GM23338 (cell line): ENCODE data around the gene NOP16. TPM values are rescaled to one million over a fixed set of nuclear protein-coding genes. Genes with fewer than 3 reads are reported as not detected.
"Not testable (repeated sequence)": the region's sequence is repeated elsewhere in the genome, so short reads cannot be mapped to it uniquely, and the experiment has no call there.

Source experiments
- ATAC-seq: fragments of 200-7000 bp; cut with Tn5 transposase; 3 replicates; pipeline ENCODE4 v1.9.1; 2020
- DNase-seq: peaks from one replicate; pipeline ENCODE4 v3.0.0-alpha.2; 2015; ENCODE audit warnings: low spot score
- H2AFZ ChIP-seq: fragments of 200-600 bp; sonication (generic); 2 replicates; pipeline ENCODE4 v1.8.0; 2016; ENCODE audit warnings: antibody characterized with exemption, mild to moderate bottlenecking, moderate library complexity
- H3F3A ChIP-seq: fragments of 200-600 bp; sonication (generic); replicated peaks from 2 replicates; pipeline ENCODE4 v1.8.0; 2017; ENCODE audit warnings: antibody characterized with exemption, mixed run types, low read depth
- H3K27ac ChIP-seq: fragments of 200-600 bp; sonication (generic); 2 replicates; pipeline ENCODE4 v1.6.1; 2016; ENCODE audit warnings: low read depth
- H3K27me3 ChIP-seq: fragments of 200-600 bp; sonication (generic); 2 replicates; pipeline ENCODE4 v1.8.0; 2016; ENCODE audit warnings: mild to moderate bottlenecking, mixed run types, moderate library complexity; ENCODE audit not compliant: insufficient read depth
- H3K36me3 ChIP-seq: fragments of 200-600 bp; sonication (generic); 2 replicates; pipeline ENCODE4 v1.8.0; 2016; ENCODE audit warnings: mild to moderate bottlenecking; ENCODE audit not compliant: insufficient read depth
- H3K4me1 ChIP-seq: fragments of 200-600 bp; sonication (generic); 2 replicates; pipeline ENCODE4 v1.8.0; 2016; ENCODE audit warnings: mild to moderate bottlenecking, moderate library complexity; ENCODE audit not compliant: insufficient read depth
- H3K4me2 ChIP-seq: fragments of 200-600 bp; sonication (generic); 2 replicates; pipeline ENCODE4 v1.7.1; 2017; ENCODE audit warnings: mixed run types
- H3K4me3 ChIP-seq: fragments of 200-600 bp; sonication (generic); 2 replicates; pipeline ENCODE4 v1.6.1; 2016; ENCODE audit warnings: mixed run types
- H3K79me2 ChIP-seq: fragments of 200-600 bp; sonication (generic); replicated peaks from 2 replicates; pipeline ENCODE4 v1.8.0; 2017; ENCODE audit warnings: mild to moderate bottlenecking; ENCODE audit not compliant: insufficient read depth
- H3K9me2 ChIP-seq: fragments of 200-600 bp; sonication (generic); 2 replicates; pipeline ENCODE4 v1.8.0; 2017; ENCODE audit not compliant: insufficient read depth
- H4K20me1 ChIP-seq: fragments of 200-600 bp; sonication (generic); replicated peaks from 2 replicates; pipeline ENCODE4 v1.8.0; 2017; ENCODE audit warnings: mild to moderate bottlenecking; ENCODE audit not compliant: insufficient read depth
- H3K27ac Mint-ChIP-seq: 2 replicates; pipeline ENCODE4 v1.8.0; 2020; ENCODE audit warnings: inconsistent platforms, mild to moderate bottlenecking, moderate library complexity, mixed read lengths
- H3K27me3 Mint-ChIP-seq: 3 replicates; pipeline ENCODE4 v1.8.0; 2022; ENCODE audit warnings: low read depth, mild to moderate bottlenecking, moderate library complexity, mixed read lengths, inconsistent platforms; ENCODE audit not compliant: insufficient read depth, poor library complexity
- H3K36me3 Mint-ChIP-seq: 3 replicates; pipeline ENCODE4 v1.8.0; 2021; ENCODE audit warnings: low read depth, mild to moderate bottlenecking, inconsistent platforms, moderate library complexity, mixed read lengths
- H3K4me1 Mint-ChIP-seq: 3 replicates; pipeline ENCODE4 v1.8.0; 2020; ENCODE audit warnings: mild to moderate bottlenecking, inconsistent platforms, mixed read lengths
- H3K4me3 Mint-ChIP-seq: 3 replicates; pipeline ENCODE4 v1.8.0; 2021; ENCODE audit warnings: moderate library complexity, mild to moderate bottlenecking, inconsistent platforms, mixed read lengths
- H3K9me3 Mint-ChIP-seq: 3 replicates; pipeline ENCODE4 v1.8.0; 2020; ENCODE audit warnings: moderate library complexity, mild to moderate bottlenecking, inconsistent platforms, mixed read lengths
- CREB1 ChIP-seq: fragments of 250-450 bp; sonication (Bioruptor Pico); IDR thresholded peaks from 2 replicates; pipeline ENCODE4 v1.5.0; 2020; ENCODE audit warnings: low read depth, mild to moderate bottlenecking, moderate library complexity
- EZH2phosphoT487 ChIP-seq: fragments of 200-600 bp; sonication (generic); IDR thresholded peaks from one replicate; pipeline ENCODE4 v1.8.1; 2018; ENCODE audit warnings: antibody characterized with exemption; ENCODE audit not compliant: unreplicated experiment
- NANOG ChIP-seq: IDR thresholded peaks from 2 replicates; pipeline ENCODE4 v1.6.1; 2016; ENCODE audit warnings: antibody characterized with exemption, borderline replicate concordance
- POLR2AphosphoS5 ChIP-seq: IDR thresholded peaks from 2 replicates; pipeline ENCODE4 v1.6.1; 2016; ENCODE audit warnings: antibody characterized with exemption, low read depth
- STAT1 ChIP-seq: IDR thresholded peaks from one replicate; pipeline ENCODE4 v1.6.1; 2016; ENCODE audit warnings: antibody characterized with exemption; ENCODE audit not compliant: unreplicated experiment
- ZNF331 ChIP-seq: fragments of 250-450 bp; sonication (Bioruptor Pico); IDR thresholded peaks from 2 replicates; pipeline ENCODE4 v1.5.0; 2020; ENCODE audit warnings: low read depth, mild to moderate bottlenecking, moderate library complexity
- polyA plus RNA-seq: library from polyadenylated mRNA; unstranded; fragments of >200 nt; fragmentation: Nextera tagmentation; extraction: Ambion mirVana; gene quantifications from 2 replicates; pipeline ENCODE4 v1.2.1, GENCODE V29; 2016
- total RNA-seq: library from RNA; depleted of rRNA; stranded (reverse); fragments of >200 nt; shearing (Covaris generic); gene quantifications from 2 replicates; pipeline ENCODE4 v1.2.3, GENCODE V29; 2014
- TF ChIP-seq, protein P1 (sequence below), 2 experiments: fragments of 200-600 bp in 1 of 2; sonication (generic) in 1 of 2; conservative IDR thresholded peaks; 2 replicates each; pipeline versions ENCODE4 v1.5.1 to v1.6.1; 2016 to 2017; ENCODE audit warnings: antibody characterized with exemption in 2 of 2, low read depth in 2 of 2, mild to moderate bottlenecking in 2 of 2, moderate library complexity in 1 of 2
- TF ChIP-seq, protein P2 (sequence below): IDR thresholded peaks from 2 replicates; pipeline ENCODE4 v1.6.1; 2016; ENCODE audit warnings: antibody characterized with exemption

NOP16 gene
- total and polyA plus RNA-seq, 2 experiments from 2014 or later: 43.4 to 181 TPM

DNA sequence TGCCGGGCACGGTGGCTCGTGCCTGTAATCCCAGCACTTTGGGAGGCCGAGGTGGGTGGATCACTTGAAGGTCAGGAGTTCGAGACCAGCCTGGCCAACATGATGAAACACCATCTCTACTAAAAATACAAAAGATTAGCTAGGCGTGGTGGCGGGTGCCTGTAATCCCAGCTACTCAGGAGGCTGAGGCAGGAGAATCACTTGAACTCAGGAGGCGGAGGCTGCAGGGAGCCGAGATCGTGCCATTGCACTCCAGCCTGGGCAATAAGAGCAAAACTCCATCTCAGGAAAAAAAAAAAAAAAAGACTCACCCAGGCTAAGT, 19.8 kb upstream of the NOP16 start:
- H3K79me2 ChIP-seq, H4K20me1 ChIP-seq, H3F3A ChIP-seq, H3K36me3 Mint-ChIP-seq, H3K4me1 ChIP-seq, H3K9me2 ChIP-seq, H3K9me3 Mint-ChIP-seq, H3K27me3 Mint-ChIP-seq, H3K27me3 ChIP-seq, H3K4me3 ChIP-seq, H3K4me3 Mint-ChIP-seq, H3K36me3 ChIP-seq, H2AFZ ChIP-seq, ATAC-seq, DNase-seq, H3K27ac ChIP-seq, H3K4me2 ChIP-seq, H3K27ac Mint-ChIP-seq: not testable (repeated sequence)
- H3K4me1 Mint-ChIP-seq: peaks cover 10% of the 10 kb centered on the region; the same call in 2 of the 3 replicates

DNA sequence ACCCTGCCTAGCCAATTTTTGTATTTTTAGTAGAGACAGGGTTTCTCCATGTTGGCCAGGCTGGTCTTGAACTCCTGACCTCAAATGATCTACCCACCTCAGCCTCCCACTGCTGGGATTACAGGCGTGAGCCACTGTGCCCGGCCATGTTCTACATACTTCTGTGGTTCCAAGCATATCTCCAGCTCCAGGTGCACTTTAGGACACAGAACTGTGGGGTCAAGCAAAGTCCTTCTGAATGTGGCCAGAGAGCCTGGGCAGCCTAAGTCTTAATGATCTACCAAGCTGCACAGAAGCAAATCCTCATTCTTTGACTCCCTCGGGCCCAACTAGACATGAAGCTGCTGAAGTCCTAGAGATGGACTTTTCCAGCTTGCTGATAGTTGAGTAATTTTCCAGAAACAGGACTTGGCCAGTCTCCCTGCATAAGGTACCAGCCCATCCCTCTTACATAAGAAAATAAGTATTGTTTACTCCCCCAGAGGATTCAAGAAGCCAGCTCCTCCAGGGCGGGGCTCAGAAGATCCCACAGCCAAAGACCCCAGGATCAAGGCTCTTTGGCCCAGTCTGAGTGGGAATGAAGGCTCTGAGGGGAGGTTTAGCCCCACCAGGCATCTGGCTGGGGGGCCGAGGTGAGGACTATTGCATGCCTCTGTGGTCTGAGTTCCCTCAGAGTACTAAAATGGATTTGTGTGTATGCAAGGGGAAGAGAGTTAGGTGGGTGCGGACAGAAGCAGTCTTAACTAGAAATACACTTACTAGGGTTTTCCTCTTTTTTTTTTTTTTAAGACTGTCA, 19.3 kb upstream of the NOP16 start:
- Mint-ChIP-seq H3K9me3 (no peaks in the 10 kb centered on the region), H3K4me1 (peaks cover 11% of the 10 kb centered on the region), H3K27me3 (peaks cover 3% of the 10 kb centered on the region), H3K36me3 (no peaks in the 10 kb centered on the region), H3K27ac (no peak overlapping the region), H3K4me3 (no peak overlapping the region)
- Histone ChIP-seq H3K27ac (no peak overlapping the region), H3K4me3 (no peak overlapping the region), H3F3A (no peaks in the 10 kb centered on the region), H3K79me2 (no peaks in the 10 kb centered on the region), H3K4me1 (no peaks in the 10 kb centered on the region), H2AFZ (no peak overlapping the region), H3K4me2 (no peak overlapping the region), H4K20me1 (0 out of 2 replicates have a peak, but pooled peaks cover 3% of the 10 kb centered on the region), H3K36me3 (no peaks in the 10 kb centered on the region), H3K9me2 (no peaks in the 10 kb centered on the region), H3K27me3 (no peaks in the 10 kb centered on the region)
- DNase-seq: no peak
- no peak for ATAC-seq
- TF ChIP-seq NANOG: no peak
- no peak for TF ChIP-seq CREB1
- TF ChIP-seq, protein P1, sequence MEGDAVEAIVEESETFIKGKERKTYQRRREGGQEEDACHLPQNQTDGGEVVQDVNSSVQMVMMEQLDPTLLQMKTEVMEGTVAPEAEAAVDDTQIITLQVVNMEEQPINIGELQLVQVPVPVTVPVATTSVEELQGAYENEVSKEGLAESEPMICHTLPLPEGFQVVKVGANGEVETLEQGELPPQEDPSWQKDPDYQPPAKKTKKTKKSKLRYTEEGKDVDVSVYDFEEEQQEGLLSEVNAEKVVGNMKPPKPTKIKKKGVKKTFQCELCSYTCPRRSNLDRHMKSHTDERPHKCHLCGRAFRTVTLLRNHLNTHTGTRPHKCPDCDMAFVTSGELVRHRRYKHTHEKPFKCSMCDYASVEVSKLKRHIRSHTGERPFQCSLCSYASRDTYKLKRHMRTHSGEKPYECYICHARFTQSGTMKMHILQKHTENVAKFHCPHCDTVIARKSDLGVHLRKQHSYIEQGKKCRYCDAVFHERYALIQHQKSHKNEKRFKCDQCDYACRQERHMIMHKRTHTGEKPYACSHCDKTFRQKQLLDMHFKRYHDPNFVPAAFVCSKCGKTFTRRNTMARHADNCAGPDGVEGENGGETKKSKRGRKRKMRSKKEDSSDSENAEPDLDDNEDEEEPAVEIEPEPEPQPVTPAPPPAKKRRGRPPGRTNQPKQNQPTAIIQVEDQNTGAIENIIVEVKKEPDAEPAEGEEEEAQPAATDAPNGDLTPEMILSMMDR (conservative IDR thresholded peaks at IDR 0.05; ENCODE audit: low read depth in 2 of 2): no peak

DNA sequence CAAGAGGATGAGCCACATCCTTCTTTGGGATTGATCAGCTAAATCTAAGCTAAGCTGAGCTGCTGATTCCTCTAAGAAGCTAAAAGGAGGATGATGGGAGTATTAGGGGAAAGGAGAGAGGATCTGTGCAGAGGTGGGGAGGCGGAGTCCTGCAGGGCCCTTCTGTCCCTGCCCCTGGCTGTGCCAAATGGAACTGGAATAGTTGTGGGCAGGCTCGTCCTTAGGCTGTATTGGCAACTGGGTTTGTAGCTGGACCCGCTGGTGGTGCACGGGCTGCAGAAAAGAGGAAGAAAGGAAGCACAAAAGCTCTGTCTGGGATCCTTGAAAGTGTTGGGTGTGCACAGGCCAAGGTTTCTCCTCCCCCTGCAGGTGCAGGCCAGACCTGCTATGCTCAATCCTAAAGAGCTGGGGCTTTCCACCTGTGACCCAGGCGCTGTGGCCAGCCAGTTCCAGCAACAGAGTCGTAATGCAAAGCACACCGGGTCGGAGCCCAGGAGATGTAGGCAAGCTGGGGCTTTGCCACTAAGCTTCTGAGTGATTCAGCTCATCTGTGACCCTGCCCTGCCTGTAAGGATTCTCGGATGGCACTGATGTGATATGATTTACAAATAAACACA, 18.1 kb upstream of the NOP16 start:
- Histone ChIP-seq H3F3A (no peaks in the 10 kb centered on the region), H3K27ac (0 out of 2 replicates have a peak overlapping the region, but pooled peaks have one; percentile 50), H3K27me3 (no peaks in the 10 kb centered on the region), H3K4me1 (no peaks in the 10 kb centered on the region), H3K79me2 (no peaks in the 10 kb centered on the region), H3K36me3 (no peaks in the 10 kb centered on the region), H4K20me1 (peaks cover 3% of the 10 kb centered on the region; the same call in 1 of the 2 replicates), H3K4me3 (no peak overlapping the region), H2AFZ (no peak overlapping the region), H3K4me2 (no peak overlapping the region), H3K9me2 (no peaks in the 10 kb centered on the region)
- DNase-seq: no peak
- H3K4me1 Mint-ChIP-seq: peaks cover 16% of the 10 kb centered on the region
- no peaks in the 10 kb centered on the region; the same call in 2 of the 3 replicates for H3K36me3 Mint-ChIP-seq
- ATAC-seq: peak; percentile 14
- H3K27ac Mint-ChIP-seq: no peak overlapping the region
- H3K27me3 Mint-ChIP-seq: peaks cover 3% of the 10 kb centered on the region
- no peaks in the 10 kb centered on the region for H3K9me3 Mint-ChIP-seq
- no peak overlapping the region for H3K4me3 Mint-ChIP-seq
- TF ChIP-seq EZH2phosphoT487: no peak
- TF ChIP-seq POLR2AphosphoS5: no peak
- TF ChIP-seq, protein P2, sequence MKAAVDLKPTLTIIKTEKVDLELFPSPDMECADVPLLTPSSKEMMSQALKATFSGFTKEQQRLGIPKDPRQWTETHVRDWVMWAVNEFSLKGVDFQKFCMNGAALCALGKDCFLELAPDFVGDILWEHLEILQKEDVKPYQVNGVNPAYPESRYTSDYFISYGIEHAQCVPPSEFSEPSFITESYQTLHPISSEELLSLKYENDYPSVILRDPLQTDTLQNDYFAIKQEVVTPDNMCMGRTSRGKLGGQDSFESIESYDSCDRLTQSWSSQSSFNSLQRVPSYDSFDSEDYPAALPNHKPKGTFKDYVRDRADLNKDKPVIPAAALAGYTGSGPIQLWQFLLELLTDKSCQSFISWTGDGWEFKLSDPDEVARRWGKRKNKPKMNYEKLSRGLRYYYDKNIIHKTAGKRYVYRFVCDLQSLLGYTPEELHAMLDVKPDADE: no peak
- no peak for TF ChIP-seq STAT1
- TF ChIP-seq ZNF331 (CRISPR knock-in tag): no peak
- TF ChIP-seq, protein P1 (conservative IDR thresholded peaks at IDR 0.05; ENCODE audit: low read depth in 2 of 2): no peak
